AG20443 (cell line): Measurements from ENCODE around the gene SLC1A2.

Experiments
- DNase-seq: peaks from one replicate; pipeline ENCODE4 v3.0.0; 2012; ENCODE audit warnings: low spot score, mixed read lengths

The SLC1A2 gene

DNA sequence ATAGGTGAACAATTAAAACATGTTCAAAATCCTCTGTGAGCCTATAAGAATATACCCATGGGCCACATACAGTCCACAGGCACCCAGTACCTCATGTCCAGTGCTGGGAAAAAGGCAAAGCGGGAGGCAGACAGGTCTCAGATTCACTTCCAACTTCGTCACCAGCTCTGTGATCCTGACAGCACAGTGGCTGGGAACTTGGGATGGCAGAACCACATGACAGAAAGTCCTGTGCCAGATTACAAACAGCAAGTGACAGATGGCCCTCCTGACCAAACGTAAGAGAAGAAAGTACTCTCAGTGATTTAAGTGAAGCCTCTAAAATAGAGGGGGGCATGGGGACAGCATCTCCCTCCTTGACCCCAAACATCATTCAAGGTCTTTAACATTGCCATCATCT, 5.8 kb downstream of the SLC1A2 start:
- no peak for DNase-seq

DNA sequence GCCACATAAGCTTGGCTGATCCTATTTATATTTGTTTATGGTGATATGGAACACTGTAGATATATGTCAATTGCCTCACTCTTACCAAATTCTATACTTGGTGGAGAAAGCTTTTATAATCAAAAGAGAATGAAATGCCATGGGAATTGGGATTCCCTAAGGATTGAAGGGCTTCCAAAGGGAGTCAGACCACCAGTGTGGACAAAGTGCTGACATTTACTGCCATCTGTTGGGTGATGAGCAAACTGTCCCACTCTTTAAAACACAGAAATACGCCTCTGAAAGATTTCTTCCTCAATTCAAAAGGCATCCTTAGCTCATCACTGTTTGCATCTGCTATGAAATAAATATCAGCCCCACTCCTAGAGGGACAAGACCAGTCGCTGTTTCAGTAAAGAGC, 7.1 kb downstream of the SLC1A2 start:
- DNase-seq, result no peak

DNA sequence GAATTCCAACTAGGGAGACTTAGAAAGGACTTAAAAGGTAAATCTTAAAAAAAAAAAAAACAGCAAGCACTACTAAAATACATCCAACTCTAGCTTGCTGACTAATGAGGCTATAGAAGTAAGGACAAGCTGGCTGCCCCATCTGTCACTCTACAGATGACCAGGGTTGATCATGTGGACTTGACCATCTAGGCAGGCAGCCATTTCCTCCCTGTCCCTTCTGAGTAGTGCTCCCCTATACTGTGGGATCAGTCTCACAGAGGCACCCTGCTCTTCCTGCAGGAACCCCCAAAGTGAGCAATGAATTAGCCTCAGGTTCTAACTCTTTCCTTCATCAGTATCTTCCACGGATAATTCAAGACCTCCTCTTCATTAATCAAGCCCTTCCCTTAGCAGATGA, 12.3 kb downstream of the SLC1A2 start:
- no peak for DNase-seq

DNA sequence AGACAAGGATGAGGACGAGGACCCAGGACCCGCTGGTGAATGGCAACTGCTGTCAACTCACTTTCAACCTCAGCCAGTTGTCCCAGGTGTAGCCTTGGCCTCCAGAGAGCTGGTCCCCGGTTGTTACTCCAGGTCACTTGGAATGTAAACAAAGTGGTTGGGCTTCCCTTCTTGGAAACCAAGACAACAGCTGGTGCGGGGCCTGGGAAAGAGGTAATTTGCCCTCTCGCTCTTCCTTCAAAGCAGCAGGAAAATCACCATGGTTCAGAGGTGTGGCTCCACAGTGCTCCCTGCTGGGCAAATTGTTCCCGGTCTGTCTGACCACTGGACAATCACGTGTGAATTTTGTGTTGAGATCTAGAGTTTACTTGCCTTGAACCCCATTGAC, 15.0 kb downstream of the SLC1A2 start:
- peak; percentile 68 for DNase-seq

DNA sequence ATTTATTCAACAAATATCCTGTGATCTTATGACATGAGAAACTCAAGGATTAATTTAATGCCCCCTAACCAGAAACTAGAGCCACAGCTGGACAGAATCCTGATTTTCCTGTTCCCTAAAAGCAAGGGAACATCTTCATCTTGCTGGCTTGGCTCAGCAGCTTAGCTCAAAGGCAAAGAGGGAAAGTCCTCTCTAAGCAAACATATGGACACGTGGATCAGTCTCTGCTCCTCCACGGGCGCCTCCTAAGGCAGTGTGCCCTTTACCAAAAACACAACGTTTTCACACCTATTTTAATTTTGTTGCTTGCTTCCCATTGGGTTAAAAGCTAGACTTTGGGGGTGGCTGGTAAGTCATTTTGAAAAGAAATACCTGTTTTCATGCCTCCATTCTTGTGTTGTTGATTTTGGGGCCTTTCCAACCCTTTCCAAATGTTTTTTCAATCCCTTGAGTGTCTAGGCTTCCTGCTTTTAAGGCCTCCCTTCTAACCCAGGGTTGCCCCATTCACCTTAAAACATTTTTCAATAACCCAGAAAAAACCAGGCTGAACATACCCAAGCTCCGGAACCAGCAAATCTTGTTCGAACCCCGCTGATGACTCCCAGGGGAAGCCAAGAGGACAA, 15.5 kb downstream of the SLC1A2 start:
- no peak for DNase-seq

DNA sequence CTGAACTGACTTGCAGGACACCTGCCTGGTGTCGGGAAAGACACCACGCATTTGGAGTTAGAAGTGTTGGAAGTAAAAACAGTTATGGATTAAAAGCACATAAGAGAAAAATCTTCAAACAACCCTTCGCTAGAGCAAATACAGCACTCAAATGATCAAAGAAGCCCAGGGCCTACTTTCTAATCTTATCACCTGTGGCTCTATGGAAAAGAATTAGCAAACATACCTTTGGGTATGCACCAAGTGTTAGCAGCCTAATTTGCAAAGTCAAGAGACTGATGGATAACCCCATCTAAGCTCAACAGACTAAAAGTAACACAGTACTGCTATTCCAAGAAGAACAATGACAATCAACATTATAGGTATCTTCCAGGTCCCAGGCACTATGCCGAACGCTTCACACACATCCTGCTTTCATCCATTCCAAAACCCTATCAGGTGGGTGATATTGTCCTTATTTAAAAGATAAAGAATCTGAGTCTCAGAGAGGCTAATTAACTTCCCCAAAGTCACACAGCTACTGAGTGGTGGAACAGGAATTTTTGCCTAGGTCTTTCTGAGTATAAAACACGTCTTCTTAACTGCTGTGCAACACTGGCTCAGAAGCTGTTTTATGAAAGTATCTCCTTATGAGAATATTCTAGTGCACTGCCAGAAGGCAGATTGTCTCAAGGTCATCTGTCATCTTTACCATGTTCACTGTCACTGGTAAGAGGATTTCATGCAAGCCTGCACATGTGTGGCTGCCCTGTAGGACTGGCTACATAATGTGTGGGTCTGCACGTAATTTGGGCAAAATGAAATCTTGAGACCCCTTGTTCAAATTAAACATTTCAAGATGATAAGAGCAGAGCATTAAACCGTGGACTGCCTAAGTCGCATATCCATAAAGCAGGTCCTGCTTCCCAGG, 16.4 kb downstream of the SLC1A2 start:
- no peak for DNase-seq

DNA sequence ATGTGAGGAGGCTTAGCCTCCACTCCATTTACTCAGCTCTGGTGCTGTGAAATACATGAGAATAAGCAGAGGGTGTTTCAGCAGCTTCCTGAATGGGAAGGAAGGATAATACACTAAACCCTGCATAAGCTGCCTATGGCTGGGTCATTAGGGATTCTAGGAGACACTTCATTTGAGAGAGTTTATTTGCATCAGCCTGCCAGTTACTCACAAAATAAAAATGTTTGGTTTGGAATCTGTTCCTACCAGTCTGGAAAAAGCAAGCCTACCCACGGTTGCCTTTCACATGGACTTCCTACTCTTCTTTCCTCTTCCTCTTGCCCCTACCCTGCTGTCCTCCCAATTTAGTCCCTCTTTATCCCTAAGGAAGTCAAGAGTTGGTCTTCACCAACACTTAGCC, 20.5 kb downstream of the SLC1A2 start:
- DNase-seq, result peak; percentile 53

DNA sequence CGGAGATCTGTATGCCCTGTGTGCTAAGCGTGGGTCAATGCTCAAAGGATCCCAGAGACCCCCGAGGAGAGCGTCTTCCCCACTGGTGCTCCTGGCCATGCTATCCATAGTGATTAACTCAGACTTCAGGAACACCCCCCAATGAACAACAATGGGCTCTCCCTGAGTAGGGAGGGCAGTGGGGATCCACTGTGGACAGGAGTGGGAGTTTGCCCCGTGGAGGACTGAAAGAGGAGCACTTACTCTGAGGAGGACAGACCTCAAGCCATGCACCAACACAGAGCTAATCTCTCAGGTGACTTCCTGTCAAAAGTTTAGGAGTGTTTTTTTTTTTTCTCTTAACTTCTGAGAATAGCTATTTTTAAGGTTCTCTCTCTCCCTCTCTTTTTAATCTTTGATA, 24.4 kb downstream of the SLC1A2 start:
- DNase-seq, result no peak

DNA sequence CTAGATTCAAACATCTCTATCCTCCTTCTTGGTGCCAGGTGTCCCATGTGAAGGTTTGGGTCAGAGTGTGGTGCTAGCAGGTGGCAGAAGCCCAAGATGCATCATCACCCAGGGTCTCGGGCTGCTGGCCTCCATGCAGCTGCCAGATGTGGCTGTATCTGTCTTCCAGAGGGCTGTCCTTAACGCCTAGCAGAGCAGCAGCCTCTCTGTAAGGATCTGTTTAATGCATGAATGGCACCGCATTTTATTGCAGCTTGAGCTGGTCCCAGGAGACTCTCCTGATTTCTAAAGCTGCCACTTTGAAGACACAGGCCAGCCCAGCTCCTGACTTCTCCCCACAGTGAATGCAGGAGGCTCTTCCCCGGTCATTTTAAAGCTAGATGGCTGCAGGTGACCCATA, 26.3 kb downstream of the SLC1A2 start:
- no peak for DNase-seq

DNA sequence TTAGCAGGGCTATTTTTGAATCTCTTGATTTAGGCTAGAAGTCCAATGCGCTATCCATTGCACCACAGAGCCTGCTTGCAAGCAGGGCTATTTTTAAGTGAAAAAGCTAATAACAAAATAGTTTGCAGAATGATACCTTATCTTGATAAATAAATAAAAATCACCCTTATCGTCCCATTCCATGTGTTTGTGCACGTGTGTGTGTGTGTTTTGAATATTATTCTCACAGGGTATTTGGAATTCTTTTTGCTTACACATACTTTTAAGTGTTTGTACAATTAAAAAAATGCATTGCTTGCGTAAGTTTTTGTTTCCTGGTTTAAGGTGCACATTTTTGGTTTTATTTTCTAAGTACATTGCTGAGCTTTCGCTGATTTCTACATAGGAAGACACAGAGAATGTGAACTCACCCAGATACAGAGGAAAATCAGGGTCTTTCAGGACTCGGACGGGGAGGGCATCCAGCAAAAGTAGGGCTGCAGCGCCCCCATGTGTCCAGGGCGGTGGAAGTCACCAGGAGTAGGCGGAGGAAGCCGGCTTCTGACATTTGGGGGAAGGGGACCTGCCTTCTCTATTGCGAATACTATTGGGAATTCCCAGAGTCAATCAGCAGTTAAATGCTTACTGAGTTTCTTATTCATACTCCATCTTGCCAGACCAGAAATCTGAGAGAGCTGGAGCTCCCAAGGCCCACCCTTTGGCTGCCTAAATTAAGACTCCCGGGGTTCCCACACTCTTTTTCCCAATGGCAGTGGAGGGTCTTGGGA, 27.3 kb downstream of the SLC1A2 start:
- DNase-seq, result peak; percentile 89

DNA sequence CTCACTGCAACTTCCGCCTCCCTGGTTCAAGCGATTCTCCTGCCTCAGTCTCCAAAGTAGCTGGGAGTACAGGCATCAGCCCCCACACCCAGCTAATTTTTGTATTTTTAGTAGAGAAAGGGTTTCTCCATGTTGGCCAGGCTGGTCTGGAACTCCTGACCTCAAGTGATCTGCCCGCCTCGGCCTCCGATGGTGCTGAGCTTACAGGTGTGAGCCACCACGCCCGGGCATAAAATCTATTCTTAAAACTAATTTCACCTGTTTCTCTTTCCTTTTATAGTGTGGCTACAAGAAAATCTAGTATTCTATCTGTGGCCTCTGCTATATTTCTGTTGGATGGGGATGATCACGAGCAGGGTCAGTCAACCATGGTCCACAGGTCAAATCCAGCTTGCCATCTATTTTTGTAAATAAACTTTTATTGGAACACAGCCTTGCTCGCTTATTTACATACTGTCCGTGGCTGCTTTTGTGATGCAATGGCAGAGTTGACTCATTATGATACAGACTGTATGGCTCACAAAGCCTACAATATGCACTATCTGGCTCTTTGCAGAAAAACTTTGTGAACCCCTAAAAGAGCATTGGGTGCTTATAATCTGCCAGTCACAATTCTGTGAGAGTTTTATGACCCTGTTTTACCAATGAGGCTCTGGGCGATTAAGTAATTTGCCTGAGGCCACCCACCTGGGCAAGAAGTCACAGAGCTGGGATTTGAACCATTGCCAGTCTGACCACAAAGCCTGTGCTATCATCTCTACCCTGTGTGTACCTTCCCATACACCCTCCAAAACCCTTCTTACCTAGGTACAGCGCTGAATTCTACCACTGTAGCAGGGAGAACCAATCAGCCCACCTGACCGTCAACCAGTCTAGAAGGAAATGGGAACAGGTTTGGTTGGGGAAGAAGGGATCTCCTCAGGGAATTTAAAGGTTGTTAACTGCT, 28.3 kb downstream of the SLC1A2 start:
- no peak for DNase-seq

DNA sequence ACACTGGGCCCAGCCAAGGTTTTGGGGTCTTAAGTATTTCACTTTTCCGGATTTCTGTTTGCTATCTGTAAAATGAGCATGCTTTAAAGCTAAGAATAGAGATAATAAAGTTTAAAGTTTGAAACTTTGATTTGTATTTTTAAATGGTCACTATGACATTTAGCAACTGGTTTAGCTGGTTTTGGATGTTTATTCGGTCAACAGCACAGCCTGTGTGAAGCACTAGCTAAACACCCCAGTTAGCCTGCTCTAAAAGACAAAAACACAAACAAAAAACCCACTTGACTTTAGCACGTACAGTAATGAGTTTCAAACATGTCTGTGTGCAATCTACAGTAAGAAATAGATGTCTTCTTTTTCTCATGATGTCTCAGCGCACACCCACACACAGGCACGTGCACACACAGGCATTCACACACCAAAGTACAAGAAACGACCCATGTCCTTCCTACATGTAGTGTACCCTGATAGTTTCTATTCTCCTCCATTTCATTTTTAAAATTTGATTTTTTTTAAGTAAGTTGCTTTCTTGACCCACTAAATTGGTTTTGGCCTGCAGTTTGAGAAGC, 29.4 kb downstream of the SLC1A2 start:
- no peak for DNase-seq

DNA sequence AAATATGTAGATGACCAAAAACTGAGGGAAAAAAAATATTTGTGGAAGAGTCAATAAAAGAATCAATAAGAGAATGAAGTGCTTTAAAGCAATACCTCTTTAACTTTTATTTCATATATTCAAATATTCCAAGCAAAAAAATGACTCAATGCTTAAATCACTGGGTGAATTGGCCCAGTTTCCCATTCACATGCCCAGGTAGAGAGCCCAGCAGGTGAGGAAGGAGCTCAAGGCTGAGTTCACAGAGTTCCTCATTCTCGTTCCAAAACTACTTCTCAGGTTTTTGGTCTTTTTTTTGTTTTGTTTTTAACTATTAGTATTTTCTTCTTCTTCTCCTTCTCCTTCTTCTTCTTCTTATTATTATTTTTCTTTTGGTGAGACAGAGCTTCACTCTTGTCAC, 30.2 kb downstream of the SLC1A2 start:
- no peak for DNase-seq

DNA sequence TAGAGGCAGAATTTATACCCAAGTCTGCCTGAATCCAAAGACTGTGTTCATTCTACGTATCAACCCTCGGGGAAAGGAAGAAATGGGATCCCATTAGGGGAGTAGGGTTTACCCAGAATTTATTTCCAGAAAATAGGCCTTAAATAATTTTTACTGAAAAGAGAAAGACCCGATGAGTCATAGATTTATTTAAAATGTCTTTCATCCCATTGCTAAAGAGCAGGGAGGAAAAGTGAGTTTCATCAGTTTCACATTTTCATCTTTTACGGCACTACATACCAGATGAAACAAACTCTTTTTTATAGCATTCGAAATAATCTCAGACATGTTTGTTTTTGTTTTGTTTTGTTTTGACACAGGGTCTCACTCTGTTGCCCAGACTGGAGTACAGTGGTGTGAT, 31.3 kb downstream of the SLC1A2 start:
- no peak for DNase-seq

DNA sequence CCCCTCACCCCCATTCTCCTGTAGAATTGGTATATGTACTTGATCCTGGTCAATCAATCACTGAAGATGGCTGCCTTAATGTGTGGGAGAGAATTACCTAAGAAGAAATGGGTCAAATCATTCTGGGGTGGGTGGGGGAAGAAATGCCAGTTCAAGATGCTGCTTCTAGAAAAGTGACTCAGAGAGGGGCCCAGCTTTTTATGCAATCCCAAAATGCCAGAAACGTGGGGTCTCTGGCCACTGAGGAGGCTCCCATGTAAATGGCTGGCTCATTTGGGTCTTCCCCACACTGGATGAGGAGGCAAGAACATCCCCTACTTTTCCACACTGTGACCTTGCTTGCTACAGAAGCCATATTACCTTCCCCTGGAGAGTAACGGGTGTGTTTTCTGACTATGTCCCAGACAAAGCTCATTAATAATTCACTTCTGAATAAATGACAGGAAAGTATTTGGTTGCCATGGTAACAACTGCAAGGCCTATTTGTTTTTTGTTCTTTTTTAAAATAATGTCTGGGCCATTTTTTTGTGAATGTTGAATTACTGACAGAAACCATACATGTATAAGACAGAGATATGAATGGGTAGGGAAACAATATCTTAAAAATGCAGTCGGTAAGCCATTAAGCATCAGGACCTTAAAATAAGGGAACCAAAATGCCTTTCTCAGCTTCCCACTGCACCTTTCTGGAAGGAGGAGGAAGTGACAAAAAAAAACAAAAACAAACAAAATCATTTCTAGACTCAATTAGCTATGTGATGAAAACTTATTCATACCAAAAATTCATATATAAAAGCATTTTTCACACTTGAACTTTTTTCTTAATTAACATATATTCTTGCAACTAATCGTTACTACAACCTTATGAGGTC, 32.0 kb downstream of the SLC1A2 start:
- DNase-seq, result no peak

DNA sequence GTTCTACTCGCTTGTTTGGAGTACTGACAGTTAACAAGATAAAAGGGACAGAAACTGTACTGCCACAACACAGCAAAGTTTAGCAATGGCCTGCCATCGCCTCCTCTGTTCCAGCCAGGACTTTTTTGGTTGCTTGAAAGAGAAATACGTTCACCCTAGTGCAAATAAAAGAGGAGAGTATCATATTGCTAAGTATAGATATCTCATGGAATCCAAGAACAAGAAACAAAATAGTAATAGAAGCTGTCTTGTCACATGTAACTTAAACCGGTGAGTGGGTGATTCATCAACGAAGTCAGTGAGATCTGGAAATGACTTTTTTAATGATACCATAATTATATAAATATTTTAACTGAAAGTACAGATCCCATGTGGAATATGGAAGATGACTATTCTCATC, 35.4 kb downstream of the SLC1A2 start:
- DNase-seq, result no peak

DNA sequence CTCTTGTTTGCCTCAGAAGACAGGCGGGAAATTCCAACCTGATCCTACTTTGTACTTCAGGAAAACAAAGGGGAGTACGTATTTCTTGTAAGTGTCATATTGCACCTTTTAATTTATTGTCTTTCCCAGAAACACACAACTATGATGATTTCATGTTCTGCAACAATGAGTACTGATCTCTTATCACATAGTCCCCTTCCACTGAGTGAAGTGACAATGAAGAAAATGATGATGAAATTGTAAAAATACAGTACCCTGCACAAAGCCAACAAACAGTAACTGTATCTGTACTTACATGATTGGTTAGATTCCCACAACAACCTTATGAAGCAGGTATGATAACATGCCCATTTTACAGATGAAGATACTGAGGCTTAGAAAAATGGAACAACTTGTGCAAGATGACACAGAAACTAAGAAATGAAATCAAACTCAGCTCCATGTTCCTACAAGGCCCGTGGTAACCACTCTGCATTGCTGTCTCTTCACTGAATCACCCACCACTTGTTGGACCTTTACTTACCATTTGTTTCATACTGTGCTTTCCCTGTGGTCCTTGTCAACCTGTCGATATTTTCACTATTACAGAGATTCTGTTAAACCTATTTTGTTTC, 37.5 kb downstream of the SLC1A2 start:
- no peak for DNase-seq

DNA sequence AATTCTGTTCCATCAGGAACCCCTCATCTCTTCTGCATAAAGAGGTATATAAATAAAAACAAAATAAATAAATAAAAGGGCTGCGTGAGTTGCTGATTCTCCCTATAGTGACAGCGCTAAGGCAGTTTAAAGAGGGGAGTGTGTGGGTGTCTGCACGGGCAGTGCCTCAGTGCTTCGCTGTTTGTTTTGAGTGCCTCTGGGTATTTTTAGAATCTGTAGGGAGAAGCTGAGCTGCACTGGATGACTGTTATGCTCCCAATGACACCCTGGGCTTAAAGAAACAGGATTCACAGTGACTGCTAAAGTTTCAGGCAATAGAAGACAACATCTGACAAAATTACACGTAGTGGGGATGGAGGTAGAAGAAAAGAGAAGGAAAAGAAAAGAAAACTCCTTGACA, 38.8 kb downstream of the SLC1A2 start:
- DNase-seq, result no peak

DNA sequence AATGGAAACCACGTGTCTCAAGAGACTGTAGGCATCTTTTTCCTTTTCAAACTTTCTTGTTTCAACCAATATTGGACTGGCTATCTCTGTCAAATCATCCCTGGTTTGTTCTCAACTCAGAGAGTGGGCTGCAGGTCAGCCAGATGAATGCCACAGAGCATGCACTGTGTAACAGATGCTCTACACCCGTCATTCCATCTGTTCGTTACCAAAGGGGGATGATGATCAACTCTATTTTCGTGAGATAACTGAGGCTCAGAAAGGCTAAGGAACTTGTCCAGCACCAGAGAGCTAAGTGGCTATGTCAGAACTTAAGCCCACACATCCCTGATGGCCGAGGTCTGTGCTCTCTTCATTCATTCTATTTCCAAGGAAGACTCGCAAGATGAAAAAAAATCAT, 42.1 kb downstream of the SLC1A2 start:
- no peak for DNase-seq

DNA sequence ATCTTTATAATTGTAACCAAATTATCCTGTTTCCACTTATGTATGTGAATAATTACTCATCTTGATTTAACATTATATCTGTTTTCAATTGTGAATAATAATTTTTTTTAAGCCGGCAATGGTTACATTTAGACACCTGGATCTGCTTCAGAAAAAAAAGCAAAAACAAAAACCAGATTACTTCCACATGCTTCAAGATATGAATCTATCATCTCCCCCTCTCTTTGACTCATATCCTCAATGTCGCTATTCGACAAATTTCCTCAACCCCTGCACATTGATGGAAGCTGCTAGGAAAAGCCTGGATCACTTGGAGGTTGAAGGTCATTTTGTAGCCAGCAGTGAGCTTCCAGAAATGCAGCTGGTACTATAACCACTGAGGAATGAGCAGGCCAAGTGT, 42.7 kb downstream of the SLC1A2 start:
- DNase-seq, result no peak
